ENCODE data around the gene RUNX3.

Gene RUNX3

DNA sequence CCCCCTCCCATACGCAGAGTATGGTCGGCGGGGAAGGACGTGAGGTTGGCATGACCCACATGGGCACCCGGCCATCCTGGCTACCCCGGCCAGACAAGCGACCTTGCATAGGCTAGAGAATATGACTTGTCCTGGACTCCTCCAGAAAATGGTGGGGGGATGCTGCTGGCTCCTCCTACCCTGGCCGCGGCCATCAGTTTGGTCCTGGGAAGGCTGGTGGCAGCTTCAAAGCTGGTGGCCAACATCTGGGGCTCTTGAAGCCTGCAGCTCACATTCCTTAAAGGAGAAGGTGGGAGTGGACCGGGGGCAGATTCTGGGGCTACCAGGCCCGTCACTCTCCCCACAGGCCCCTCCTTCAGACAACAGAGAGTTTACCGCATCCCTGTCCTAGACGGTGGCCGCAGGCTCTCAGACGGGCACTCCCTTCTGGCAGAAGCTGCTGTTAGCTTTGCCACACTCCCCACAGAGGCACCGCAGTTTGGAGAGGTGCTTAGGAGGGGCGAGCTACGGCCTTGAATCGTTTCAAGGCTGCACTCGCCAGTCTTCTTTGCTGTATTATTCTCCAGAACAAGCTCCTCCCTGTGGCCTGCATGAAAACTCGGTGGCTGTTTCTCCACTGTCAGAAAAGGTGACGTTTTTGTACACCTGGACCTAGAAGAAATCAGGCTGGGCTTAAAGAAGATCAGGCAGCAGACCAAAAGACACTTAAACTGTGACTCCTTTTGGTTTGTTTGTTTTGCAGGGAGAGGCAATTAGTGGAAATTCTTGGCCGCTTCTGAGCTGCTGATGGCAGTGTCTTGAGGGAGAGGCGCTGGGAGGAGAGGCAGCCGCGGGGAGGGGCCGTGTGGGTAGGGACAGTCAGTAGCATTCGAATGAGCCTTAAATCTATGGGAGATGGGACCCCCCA, 68.0 kb downstream of the RUNX3 start:
- H3K36me3 ChIP-seq: no peaks in the 10 kb centered on the region
- no peaks in the 10 kb centered on the region for H3K27me3 ChIP-seq (ENCODE audit: insufficient read depth, low read depth, severe bottlenecking)
- no peaks in the 10 kb centered on the region for H3K9me3 ChIP-seq (ENCODE audit: severe bottlenecking)
- no peak overlapping the region for H3K4me3 ChIP-seq (ENCODE audit: low read depth, low read length)
- TF ChIP-seq CTCF (IDR thresholded peaks at IDR 0.05; ENCODE audit: low read depth, low read length): no peak
- H3K27ac ChIP-seq: no peak overlapping the region
- no peak for DNase-seq

GRCh38 chr1:24860841-24861240, 69.2 kb downstream of the RUNX3 start:
- no peaks in the 10 kb centered on the region for H3K27me3 ChIP-seq (ENCODE audit: insufficient read depth, low read depth, severe bottlenecking)
- no peak overlapping the region for H3K27ac ChIP-seq
- no peaks in the 10 kb centered on the region for H3K36me3 ChIP-seq
- no peak for DNase-seq
- no peak overlapping the region for H3K4me3 ChIP-seq (ENCODE audit: low read depth, low read length)
- no peak for TF ChIP-seq CTCF (IDR thresholded peaks at IDR 0.05; ENCODE audit: low read depth, low read length)
- no peaks in the 10 kb centered on the region for H3K9me3 ChIP-seq (ENCODE audit: severe bottlenecking)

DNA sequence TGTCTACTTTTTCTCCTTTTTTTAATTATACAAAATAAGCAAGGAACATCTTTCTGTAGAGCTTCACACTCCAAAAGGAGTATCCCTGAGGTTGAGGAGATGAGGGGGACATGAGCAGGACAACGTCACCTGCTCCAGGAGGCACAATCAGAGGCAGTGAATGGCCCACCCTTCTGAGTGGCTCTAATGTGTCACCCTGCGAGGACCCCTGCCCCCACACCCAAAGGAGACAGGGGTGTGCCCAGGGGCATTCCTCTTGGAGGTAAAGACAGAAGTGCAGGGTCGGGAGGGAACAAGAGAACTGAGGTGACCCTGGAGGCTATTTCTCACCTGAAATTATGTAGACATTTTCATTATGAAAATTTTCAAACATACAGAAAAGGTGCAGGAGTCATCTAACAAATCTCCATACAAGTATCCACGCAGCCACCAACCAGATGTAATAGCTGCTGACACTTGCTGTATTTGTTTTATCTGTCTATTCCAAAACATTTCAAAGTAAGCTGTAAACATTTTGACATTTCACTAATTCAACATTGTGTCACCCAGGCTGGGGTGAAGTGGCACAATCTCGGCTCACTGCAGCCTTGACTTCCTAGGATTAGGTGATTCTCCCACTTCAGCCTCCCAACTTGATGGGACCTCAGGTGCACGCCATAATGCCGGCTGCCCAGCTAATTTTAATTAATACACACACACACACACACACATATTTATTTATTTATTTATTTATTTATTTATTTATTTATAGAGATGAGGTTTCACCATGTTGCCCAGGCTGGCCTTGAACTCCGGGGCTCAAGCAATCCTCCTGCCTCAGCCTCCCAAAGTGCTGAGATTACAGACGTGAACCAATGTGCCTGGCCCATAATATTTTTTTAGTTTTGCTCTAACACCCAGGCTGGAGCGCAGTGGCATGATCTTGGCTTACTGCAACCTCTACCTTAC, 70.7 kb downstream of the RUNX3 start:
- Histone ChIP-seq H3K36me3 (no peaks in the 10 kb centered on the region), H3K27ac (no peak overlapping the region), H3K27me3 (ENCODE audit: insufficient read depth, low read depth, severe bottlenecking) (no peaks in the 10 kb centered on the region), H3K4me3 (ENCODE audit: low read depth, low read length) (no peak overlapping the region), H3K9me3 (ENCODE audit: severe bottlenecking) (no peaks in the 10 kb centered on the region)
- DNase-seq: no peak
- no peak for TF ChIP-seq CTCF (IDR thresholded peaks at IDR 0.05; ENCODE audit: low read depth, low read length)

- Histone ChIP-seq H3K9me3 (ENCODE audit: severe bottlenecking) (no peaks in the 10 kb centered on the region), H3K27me3 (ENCODE audit: insufficient read depth, low read depth, severe bottlenecking) (no peaks in the 10 kb centered on the region), H3K36me3 (no peaks in the 10 kb centered on the region), H3K27ac (no peak overlapping the region), H3K4me3 (ENCODE audit: low read depth, low read length) (no peak overlapping the region)
- no peak for TF ChIP-seq CTCF (IDR thresholded peaks at IDR 0.05; ENCODE audit: low read depth, low read length)
- DNase-seq: no peak
These were observed 71.8 kb downstream of the RUNX3 start for GRCh38 chr1:24858277-24858676.

- Histone ChIP-seq H3K9me3 (ENCODE audit: severe bottlenecking) (no peaks in the 10 kb centered on the region), H3K27me3 (ENCODE audit: insufficient read depth, low read depth, severe bottlenecking) (no peaks in the 10 kb centered on the region), H3K36me3 (no peaks in the 10 kb centered on the region), H3K27ac (no peak overlapping the region), H3K4me3 (ENCODE audit: low read depth, low read length) (no peak overlapping the region)
- no peak for DNase-seq
- TF ChIP-seq CTCF (IDR thresholded peaks at IDR 0.05; ENCODE audit: low read depth, low read length): no peak
These were observed 72.5 kb downstream of the RUNX3 start for GRCh38 chr1:24857507-24858133.

Data from WERI-Rb-1 (cell line).